HFFc6 (cell line): Measurements from ENCODE around the gene ZP4. TPM values are rescaled to one million over a fixed set of nuclear protein-coding genes. Genes with fewer than 3 reads are reported as not detected.

Experiments
- DNase-seq: peaks from one replicate; pipeline ENCODE4 v3.0.0-alpha.2; 2018
- H3K27ac Mint-ChIP-seq: 2 replicates; pipeline ENCODE4 v1.8.0; 2020; ENCODE audit warnings: mild to moderate bottlenecking, mixed read lengths
- H3K27me3 Mint-ChIP-seq: 2 replicates; pipeline ENCODE4 v1.8.0; 2021; ENCODE audit warnings: mild to moderate bottlenecking, moderate library complexity, mixed read lengths; ENCODE audit not compliant: insufficient read depth
- H3K36me3 Mint-ChIP-seq: 2 replicates; pipeline ENCODE4 v1.8.0; 2021; ENCODE audit warnings: low read depth, mixed read lengths
- H3K4me1 Mint-ChIP-seq: 2 replicates; pipeline ENCODE4 v1.8.0; 2020; ENCODE audit warnings: low read depth, mixed read lengths
- H3K4me3 Mint-ChIP-seq: 2 replicates; pipeline ENCODE4 v1.8.0; 2020; ENCODE audit warnings: mild to moderate bottlenecking, moderate library complexity, mixed read lengths
- H3K9me3 Mint-ChIP-seq: 2 replicates; pipeline ENCODE4 v1.8.0; 2020; ENCODE audit warnings: mild to moderate bottlenecking, mixed read lengths
- CTCF ChIP-seq: fragments of 200-600 bp; sonication (generic); IDR thresholded peaks from 2 replicates; pipeline ENCODE4 v1.5.0; 2021; ENCODE audit warnings: antibody characterized with exemption, mild to moderate bottlenecking
- total RNA-seq, 6 experiments: library from RNA; stranded (reverse); fragmentation: NEBNext Ultra II Directional; extraction: Animal tissue kit (Norgen Biotek cat#: 25700); gene quantifications; 2 replicates in 1 of 6; 3 replicates in 5 of 6; pipeline ENCODE4 v1.2.3, GENCODE V29; 2021

The ZP4 gene
- total RNA-seq, 6 experiments from 2014 or later = not detected

GRCh38 chr1:237863234-237863633 is 27.5 kb downstream of the ZP4 start:
- TF ChIP-seq CTCF = no peak
- H3K4me3 Mint-ChIP-seq = no peak overlapping the region; the same call in 1 of the 2 replicates
- peaks cover 22% of the 10 kb centered on the region; the same call in 1 of the 2 replicates for H3K4me1 Mint-ChIP-seq
- no peaks in the 10 kb centered on the region for H3K36me3 Mint-ChIP-seq
- no peak for DNase-seq
- H3K27ac Mint-ChIP-seq = no peak overlapping the region
- H3K27me3 Mint-ChIP-seq = peaks cover 3% of the 10 kb centered on the region; the same call in 1 of the 2 replicates
- peaks cover 3% of the 10 kb centered on the region; the same call in 1 of the 2 replicates for H3K9me3 Mint-ChIP-seq

GRCh38 chr1:237861944-237862343 is 28.8 kb downstream of the ZP4 start:
- H3K9me3 Mint-ChIP-seq = peaks cover 7% of the 10 kb centered on the region
- H3K4me3 Mint-ChIP-seq = no peak overlapping the region; the same call in 1 of the 2 replicates
- H3K27ac Mint-ChIP-seq = no peak overlapping the region; the same call in 1 of the 2 replicates
- no peaks in the 10 kb centered on the region for H3K36me3 Mint-ChIP-seq
- TF ChIP-seq CTCF = no peak
- DNase-seq = no peak
- peaks cover 3% of the 10 kb centered on the region for H3K27me3 Mint-ChIP-seq
- peaks cover 22% of the 10 kb centered on the region; the same call in 1 of the 2 replicates for H3K4me1 Mint-ChIP-seq

DNA sequence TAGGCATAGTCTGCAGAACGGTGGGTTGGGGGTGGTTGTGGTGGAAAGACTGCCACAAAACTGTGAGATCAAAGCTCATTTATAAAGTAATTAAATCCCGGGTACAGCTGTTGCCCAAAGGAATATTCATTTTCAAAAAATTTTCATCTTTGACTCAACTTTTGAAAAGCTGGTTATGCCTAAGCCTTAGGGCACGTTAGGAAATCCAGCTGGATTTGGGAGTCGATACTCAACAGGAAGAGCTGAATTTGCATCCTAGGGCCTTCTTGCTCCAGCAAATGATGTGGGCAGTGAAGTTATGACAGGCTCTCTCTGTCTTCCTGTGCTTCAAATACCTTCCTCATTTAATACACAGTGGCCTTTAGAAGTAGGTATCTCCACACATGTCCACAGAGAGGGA is 31.7 kb downstream of the ZP4 start:
- no peak for TF ChIP-seq CTCF
- H3K4me3 Mint-ChIP-seq = no peak overlapping the region

DNA sequence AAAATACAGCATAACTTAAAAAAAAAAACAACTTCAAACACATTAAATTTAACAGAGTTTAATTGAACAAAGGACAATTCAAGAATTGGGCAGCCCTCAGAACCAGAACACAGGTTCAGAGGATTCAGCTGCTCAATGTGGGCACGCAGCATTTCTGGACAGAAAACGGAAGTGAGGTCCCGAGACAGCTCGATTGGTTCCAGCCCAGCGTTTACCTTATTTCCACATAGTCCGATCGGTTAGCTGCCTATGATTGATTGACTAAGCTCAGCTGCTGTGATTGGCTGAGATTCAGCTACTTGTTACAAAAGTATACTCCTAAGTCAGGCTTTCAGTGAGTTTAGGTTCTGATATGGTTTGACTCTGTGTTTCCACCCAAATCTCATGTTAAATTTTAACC is 33.3 kb downstream of the ZP4 start:
- Mint-ChIP-seq H3K27ac (no peak overlapping the region), H3K9me3 (peaks cover 4% of the 10 kb centered on the region), H3K4me3 (no peak overlapping the region), H3K36me3 (no peaks in the 10 kb centered on the region), H3K27me3 (no peaks in the 10 kb centered on the region; the same call in 1 of the 2 replicates), H3K4me1 (peaks cover 9% of the 10 kb centered on the region; the same call in 1 of the 2 replicates)
- DNase-seq = no peak
- no peak for TF ChIP-seq CTCF

More for the DNA sequence above, 31.7 kb downstream of the ZP4 start:
- no peak for DNase-seq
- Mint-ChIP-seq H3K9me3 (peaks cover 4% of the 10 kb centered on the region), H3K27me3 (no peaks in the 10 kb centered on the region; the same call in 1 of the 2 replicates), H3K27ac (no peak overlapping the region), H3K4me1 (peaks cover 13% of the 10 kb centered on the region; the same call in 1 of the 2 replicates), H3K36me3 (no peaks in the 10 kb centered on the region)

- peaks cover 4% of the 10 kb centered on the region for H3K27me3 Mint-ChIP-seq
- no peaks in the 10 kb centered on the region for H3K4me1 Mint-ChIP-seq
- TF ChIP-seq CTCF = no peak
- no peaks in the 10 kb centered on the region for H3K36me3 Mint-ChIP-seq
- H3K27ac Mint-ChIP-seq = no peak overlapping the region
- no peak overlapping the region for H3K4me3 Mint-ChIP-seq
- H3K9me3 Mint-ChIP-seq = no peaks in the 10 kb centered on the region; the same call in 1 of the 2 replicates
- no peak for DNase-seq
Observed at GRCh38 chr1:237852342-237852741, 38.4 kb downstream of the ZP4 start.
